GM12878 (cell line): ENCODE data around the gene HSD17B4. TPM values are rescaled to one million over a fixed set of nuclear protein-coding genes. Genes with fewer than 3 reads are reported as not detected.

Experiments used
- BCL11A ChIP-seq: IDR thresholded peaks from 2 replicates; pipeline ENCODE4 v1.6.1; 2011; ENCODE audit warnings: low read depth, low read length
- BHLHE40 ChIP-seq, 2 experiments: fragments of 450-650 bp in 1 of 2; IDR thresholded peaks; 2 replicates each; pipeline ENCODE4 v1.6.1; 2011 to 2017; ENCODE audit warnings: low read depth in 2 of 2, borderline replicate concordance in 1 of 2, improper control_type of control experiment in 1 of 2, low read length in 1 of 2, mild to moderate bottlenecking in 1 of 2
- BMI1 ChIP-seq: fragments of 450-650 bp; IDR thresholded peaks from 2 replicates; pipeline ENCODE4 v1.6.1; 2016; ENCODE audit warnings: mild to moderate bottlenecking, moderate library complexity, borderline replicate concordance
- BRCA1 ChIP-seq: IDR thresholded peaks from 2 replicates; pipeline ENCODE4 v1.6.1; 2011; ENCODE audit warnings: low read depth, low read length, improper control_type of control experiment
- CBX5 ChIP-seq: sonication (generic); IDR thresholded peaks from 2 replicates; pipeline ENCODE4 v1.6.1; 2016; ENCODE audit warnings: low read depth, moderate library complexity, mild to moderate bottlenecking, inconsistent platforms
- CREB1 ChIP-seq: IDR thresholded peaks from 2 replicates; pipeline ENCODE4 v1.6.1; 2012; ENCODE audit warnings: low read depth, mild to moderate bottlenecking, inconsistent platforms
- CREM ChIP-seq: IDR thresholded peaks from 2 replicates; pipeline ENCODE4 v1.6.1; 2014; ENCODE audit warnings: antibody characterized with exemption, low read depth
- GABPA ChIP-seq: IDR thresholded peaks from 2 replicates; pipeline ENCODE4 v1.6.1; 2014; ENCODE audit warnings: antibody characterized with exemption, low read depth, mild to moderate bottlenecking, inconsistent platforms
- IKZF1 ChIP-seq: fragments of 450-650 bp; conservative IDR thresholded peaks from 2 replicates; pipeline ENCODE4 v1.6.1; 2017; ENCODE audit warnings: antibody characterized with exemption, mild to moderate bottlenecking
- MEF2B ChIP-seq: fragments of 450-650 bp; IDR thresholded peaks from 2 replicates; pipeline ENCODE4 v1.6.1; 2018; ENCODE audit warnings: mild to moderate bottlenecking, moderate library complexity; ENCODE audit not compliant: partially characterized antibody, poor library complexity, severe bottlenecking
- MYB ChIP-seq: fragments of 150-350 bp; IDR thresholded peaks from 2 replicates; pipeline ENCODE4 v1.6.1; 2014; ENCODE audit warnings: mild to moderate bottlenecking, low read depth, low read length, borderline replicate concordance
- NR2C1 ChIP-seq: fragments of 450-650 bp; IDR thresholded peaks from 2 replicates; pipeline ENCODE4 v1.6.1; 2017; ENCODE audit warnings: antibody characterized with exemption, mild to moderate bottlenecking, moderate library complexity
- PKNOX1 ChIP-seq: fragments of 450-650 bp; IDR thresholded peaks from 2 replicates; pipeline ENCODE4 v1.6.1; 2016; ENCODE audit warnings: mild to moderate bottlenecking
- RB1 ChIP-seq: fragments of 450-650 bp; formaldehyde crosslinking; IDR thresholded peaks from 2 replicates; pipeline ENCODE4 v1.6.1; 2017; ENCODE audit warnings: mild to moderate bottlenecking, borderline replicate concordance
- RCOR1 ChIP-seq: conservative IDR thresholded peaks from 2 replicates; pipeline ENCODE4 v1.6.1; 2012; ENCODE audit warnings: low read depth, low read length, improper control_type of control experiment
- STAT1 ChIP-seq: fragments of 450-650 bp; conservative IDR thresholded peaks from 2 replicates; pipeline ENCODE4 v1.6.1; 2014; ENCODE audit warnings: antibody characterized with exemption, mild to moderate bottlenecking
- TCF3 ChIP-seq: IDR thresholded peaks from 2 replicates; pipeline ENCODE4 v1.6.1; 2012; ENCODE audit warnings: low read depth, mild to moderate bottlenecking, low read length, borderline replicate concordance; ENCODE audit not compliant: insufficient read depth
- ZBTB40 ChIP-seq: fragments of 450-650 bp; IDR thresholded peaks from 2 replicates; pipeline ENCODE4 v1.6.1; 2016; ENCODE audit warnings: mild to moderate bottlenecking, moderate library complexity, borderline replicate concordance
- ZNF687 ChIP-seq: fragments of 450-650 bp; IDR thresholded peaks from 2 replicates; pipeline ENCODE4 v1.6.1; 2017; ENCODE audit warnings: mild to moderate bottlenecking, moderate library complexity
- polyA plus RNA-seq, 11 experiments: library from polyadenylated mRNA; depleted of rRNA in 4 of 11; unstranded in 6 of 11; stranded (reverse) in 5 of 11; fragments of >200 nt; fragmentation: Nextera tagmentation in 4 of 11; fragmentation: Illumina TruSeq in 1 of 11; extraction: Ambion mirVana in 4 of 11; extraction: Trizol in 1 of 11; gene quantifications; 1 replicate in 1 of 11; 2 replicates in 10 of 11; pipeline versions ENCODE4 v1.2.1 to v1.2.3, GENCODE V29; 2011 to 2016; ENCODE audit warnings: inconsistent platforms in 2 of 11, missing spikeins in 2 of 11, low read depth in 1 of 11
- total RNA-seq, 4 experiments: library from RNA; depleted of rRNA in 3 of 4; stranded (reverse); fragments of >200 nt in 3 of 4; fragmentation: Illumina TruSeq in 1 of 4; extraction: Trizol in 1 of 4; gene quantifications; 2 replicates each; pipeline versions ENCODE4 v1.2.1 to v1.2.3, GENCODE V29; 2013 to 2021

The HSD17B4 gene
- total and polyA plus RNA-seq, 10 of the 15 experiments (the other 5 are each of a cell fraction or from before 2014, with no cell fraction given): 38.6 to 125 (median 93.0) TPM

GRCh38 chr5:119537704-119538103 lies 85.4 kb downstream of the HSD17B4 start (continued):
- TF ChIP-seq ZNF687 (0 out of 2 replicates have a peak, but pooled peaks have one; percentile 32), BHLHE40 (IDR thresholded peaks at IDR 0.05; ENCODE audit: borderline replicate concordance in 1 of 2, low read depth in 2 of 2, low read length in 1 of 2) (peak in 1 of 2 experiments; percentile 19; a peak in 1 of 4 replicates), TCF3 (0 out of 2 replicates have a peak, but pooled peaks have one; percentile 35), MYB (no peak), CREB1 (no peak), BMI1 (peak; percentile 30; the same call in 1 of the 2 replicates), ZBTB40 (peak; percentile 98), BRCA1 (no peak), STAT1 (no peak), PKNOX1 (peak; percentile 47; the same call in 1 of the 2 replicates), MEF2B (peak; percentile 72), NR2C1 (no peak), BCL11A (peak; percentile 86), RB1 (no peak), GABPA (peak; percentile 53; the same call in 1 of the 2 replicates), RCOR1 (peak; percentile 87), IKZF1 (peak; percentile 74), CREM (peak; percentile 68), CBX5 (peak; percentile 96)
